GM12891 (cell line): ENCODE results near the gene CLEC1B. TPM values are rescaled to one million over a fixed set of nuclear protein-coding genes. Genes with fewer than 3 reads are reported as not detected.
"Not testable (repeated sequence)": the region's sequence is repeated elsewhere in the genome, so short reads cannot be mapped to it uniquely, and the experiment has no call there.

Experiments
- DNase-seq: peaks from one replicate; pipeline ENCODE4 v3.0.0; 2011; ENCODE audit warnings: low spot score; ENCODE audit not compliant: insufficient read length
- FAIRE-seq: peaks from 2 replicates; lab custom pipeline; 2011; peaks lifted over from hg19 to GRCh38; lab: Jason Lieb, UNC
- PAX5 ChIP-seq: IDR thresholded peaks from 2 replicates; pipeline ENCODE4 v1.6.1; 2011; ENCODE audit warnings: low read length, moderate library complexity, mild to moderate bottlenecking; ENCODE audit not compliant: insufficient read depth, severe bottlenecking
- POLR2A ChIP-seq: IDR thresholded peaks from 2 replicates; pipeline ENCODE4 v1.6.1; 2011; ENCODE audit warnings: low read depth, low read length, control low read depth
- POLR2AphosphoS5 ChIP-seq: IDR thresholded peaks from 2 replicates; pipeline ENCODE4 v1.6.1; 2011; ENCODE audit warnings: low read depth, low read length, control low read depth
- POU2F2 ChIP-seq: IDR thresholded peaks from 2 replicates; pipeline ENCODE4 v1.6.1; 2011; ENCODE audit warnings: low read depth, mild to moderate bottlenecking, control low read depth, low read length, moderate library complexity
- SPI1 ChIP-seq: IDR thresholded peaks from 2 replicates; pipeline ENCODE4 v1.6.1; 2011; ENCODE audit warnings: low read depth, low read length, control low read depth
- TAF1 ChIP-seq: IDR thresholded peaks from 2 replicates; pipeline ENCODE4 v1.6.1; 2011; ENCODE audit warnings: low read depth, low read length, control low read depth
- polyA plus RNA-seq: library from polyadenylated mRNA; unstranded; fragments of >200 nt; gene quantifications from one replicate; pipeline ENCODE4 v1.2.1, GENCODE V29; 2012; ENCODE audit warnings: low read depth, missing spikeins, inconsistent platforms; ENCODE audit not compliant: missing spikeins

CLEC1B gene
- polyA plus RNA-seq = not detected

GRCh38 chr12:9999016-9999415, at the start of gene CLEC1B:
CLEC1B (minus strand) TSS chr12:9999121; CDS start chr12:9999100, 21 bp downstream.
- FAIRE-seq = no peak
- DNase-seq = no peak

GRCh38 chr12:10048526-10048925, 49.6 kb upstream of the CLEC1B start:
- FAIRE-seq (no peak), DNase-seq (no peak)
- TF ChIP-seq TAF1 (no peak), PAX5 (no peak), POU2F2 (no peak)

More at GRCh38 chr12:9999016-9999415, at the start of gene CLEC1B:
- no peak for TF ChIP-seq PAX5
- no peak for TF ChIP-seq POLR2A
- TF ChIP-seq POU2F2 = no peak
- no peak for TF ChIP-seq TAF1

- TF ChIP-seq POLR2AphosphoS5 = no peak
- no peak for TF ChIP-seq POLR2A
- TF ChIP-seq POU2F2 = no peak
- no peak for TF ChIP-seq TAF1
- no peak for TF ChIP-seq SPI1
- TF ChIP-seq PAX5 = no peak
- FAIRE-seq (no peak), DNase-seq (no peak)
Measured at GRCh38 chr12:10042167-10042566, 43.2 kb upstream of the CLEC1B start.

GRCh38 chr12:10033783-10034545, 35.0 kb upstream of the CLEC1B start:
- DNase-seq = no peak
- TF ChIP-seq POLR2AphosphoS5 (no peak), POU2F2 (no peak), PAX5 (no peak), TAF1 (no peak), POLR2A (no peak), SPI1 (no peak)
- no peak for FAIRE-seq

- FAIRE-seq (no peak), DNase-seq (no peak)
- no peak for TF ChIP-seq SPI1
- no peak for TF ChIP-seq POLR2A
- no peak for TF ChIP-seq POLR2AphosphoS5
- TF ChIP-seq POU2F2 = no peak
Measured at GRCh38 chr12:10031771-10032175, 32.9 kb upstream of the CLEC1B start.

GRCh38 chr12:10031321-10031720, 32.4 kb upstream of the CLEC1B start:
- DNase-seq (no peak), FAIRE-seq (no peak)
- TF ChIP-seq PAX5 (no peak), TAF1 (no peak), POLR2A (no peak), SPI1 (no peak), POU2F2 (no peak), POLR2AphosphoS5 (no peak)

- TF ChIP-seq POLR2A (no peak), SPI1 (no peak), PAX5 (no peak)
- FAIRE-seq (no peak), DNase-seq (no peak)
Measured at GRCh38 chr12:10030446-10030845, 31.5 kb upstream of the CLEC1B start, which contains the start of gene CLEC9A. CLEC9A (plus strand) TSS chr12:10030682; CDS start chr12:10052688, 22,006 bp downstream.

GRCh38 chr12:10027721-10028120, 28.8 kb upstream of the CLEC1B start:
- DNase-seq = no peak
- no peak for TF ChIP-seq TAF1
- TF ChIP-seq SPI1 = no peak
- TF ChIP-seq POLR2AphosphoS5 = no peak
- no peak for TF ChIP-seq PAX5
- TF ChIP-seq POLR2A = no peak
- TF ChIP-seq POU2F2 = no peak

GRCh38 chr12:10027311-10027710, 28.4 kb upstream of the CLEC1B start:
- TF ChIP-seq POLR2AphosphoS5 = no peak
- TF ChIP-seq PAX5 = no peak
- TF ChIP-seq TAF1 = no peak
- TF ChIP-seq POU2F2 = no peak
- no peak for TF ChIP-seq POLR2A
- DNase-seq = no peak
- FAIRE-seq = no peak

More at GRCh38 chr12:10027721-10028120, 28.8 kb upstream of the CLEC1B start:
- FAIRE-seq = no peak

- FAIRE-seq = not testable (repeated sequence)
Measured at GRCh38 chr12:10026666-10027065, 27.7 kb upstream of the CLEC1B start.

GRCh38 chr12:10025236-10025635, 26.3 kb upstream of the CLEC1B start:
- DNase-seq (no peak), FAIRE-seq (no peak)
- TF ChIP-seq POLR2AphosphoS5 = no peak

More at GRCh38 chr12:10026666-10027065, 27.7 kb upstream of the CLEC1B start:
- DNase-seq = not testable (repeated sequence)
